B cell (primary cell): ENCODE data around the gene BMP5. TPM values are rescaled to one million over a fixed set of nuclear protein-coding genes. Genes with fewer than 3 reads are reported as not detected.

ENCODE experiments used
- ATAC-seq: fragments of 200-7000 bp; cut with Tn5 transposase; one replicate; pipeline ENCODE4 v1.10.0; 2021; ENCODE audit warnings: low read depth, mild to moderate bottlenecking, moderate number of reproducible peaks, moderate library complexity
- CTCF ChIA-PET: fragments of 350-600 bp; sonication (Branson Sonifier 250); formaldehyde crosslinking; loops from one replicate; lab custom pipeline; 2021; ENCODE audit warnings: antibody characterized with exemption, inconsistent platforms; lab: Charles Lee
- POLR2A ChIA-PET: fragments of 350-600 bp; sonication (Branson Sonifier 250); formaldehyde crosslinking; loops from one replicate; lab custom pipeline; 2021; ENCODE audit warnings: antibody characterized with exemption; lab: Charles Lee
- DNase-seq: peaks from one replicate; pipeline ENCODE4 v3.0.0; 2013
- H2AFZ ChIP-seq: 2 replicates; pipeline ENCODE4 v1.6.1; 2012; ENCODE audit warnings: mild to moderate bottlenecking, low read depth, low read length; ENCODE audit not compliant: insufficient read depth, poor library complexity, severe bottlenecking
- H3K27ac ChIP-seq, 2 donors: 1 replicate in 1 of 2; 2 replicates in 1 of 2; pipeline ENCODE4 v1.5.1; 2012 to 2013; ENCODE audit warnings: low read length in 2 of 2, mild to moderate bottlenecking in 2 of 2, moderate library complexity in 1 of 2
- H3K27me3 ChIP-seq, 4 experiments: fragments of 200-600 bp in 1 of 4; sonication (generic) in 1 of 4; replicated peaks in 1 of 4; 1 replicate in 2 of 4; 2 replicates in 2 of 4; pipeline versions ENCODE4 v1.6.1 to v1.7.0; 2013 to 2016; ENCODE audit warnings: low read length in 3 of 4, mild to moderate bottlenecking in 2 of 4, mixed read lengths in 1 of 4, moderate library complexity in 1 of 4; ENCODE audit not compliant: insufficient read depth in 4 of 4, control insufficient read depth in 3 of 4; ENCODE audit errors: control extremely low read depth in 1 of 4
- H3K36me3 ChIP-seq, 2 experiments: replicated peaks in 1 of 2; 1 replicate in 1 of 2; 2 replicates in 1 of 2; pipeline versions ENCODE4 v1.6.1 to v1.7.1; 2013; ENCODE audit warnings: low read length in 1 of 2; ENCODE audit not compliant: insufficient read depth in 2 of 2, control insufficient read depth in 1 of 2; ENCODE audit errors: control extremely low read depth in 1 of 2, extremely low read depth in 1 of 2
- H3K4me1 ChIP-seq, 2 donors: fragments of 200-600 bp in 1 of 2; sonication (generic) in 1 of 2; 1 replicate in 1 of 2; 2 replicates in 1 of 2; pipeline versions ENCODE4 v1.5.1 to v1.6.1; 2013 to 2017; ENCODE audit warnings: low read length in 2 of 2; ENCODE audit not compliant: control insufficient read depth in 2 of 2, insufficient read depth in 2 of 2
- H3K4me2 ChIP-seq: replicated peaks from 2 replicates; pipeline ENCODE3; 2012; ENCODE audit warnings: mild to moderate bottlenecking, low read depth, low read length; ENCODE audit not compliant: poor library complexity, severe bottlenecking
- H3K4me3 ChIP-seq, 5 experiments: fragments of 200-600 bp in 1 of 5; sonication (generic) in 1 of 5; 1 replicate in 3 of 5; 2 replicates in 2 of 5; pipeline versions ENCODE4 v1.5.1 to v1.7.0; 2011 to 2016; ENCODE audit warnings: low read length in 4 of 5, mild to moderate bottlenecking in 4 of 5, low read depth in 2 of 5, control low read depth in 1 of 5, moderate library complexity in 1 of 5; ENCODE audit not compliant: insufficient read depth in 1 of 5; ENCODE audit errors: control extremely low read depth in 1 of 5, extremely low read depth in 1 of 5
- H3K79me2 ChIP-seq: fragments of 200-600 bp; sonication (generic); one replicate; pipeline ENCODE4 v1.6.0; 2016; ENCODE audit warnings: low read length; ENCODE audit not compliant: control insufficient read depth, insufficient read depth
- H3K9ac ChIP-seq: fragments of 200-600 bp; sonication (generic); 2 replicates; pipeline ENCODE4 v1.6.1; 2017; ENCODE audit warnings: mild to moderate bottlenecking, low read length, moderate library complexity
- H3K9me3 ChIP-seq, 3 donors: one replicate each; pipeline versions ENCODE4 v1.6.1 to v1.7.1; 2013; ENCODE audit warnings: low read length in 2 of 3; ENCODE audit not compliant: control insufficient read depth in 2 of 3, insufficient read depth in 1 of 3; ENCODE audit errors: control extremely low read depth in 1 of 3
- H4K20me1 ChIP-seq: 2 replicates; pipeline ENCODE4 v1.6.0; 2012; ENCODE audit warnings: mild to moderate bottlenecking, low read length; ENCODE audit not compliant: insufficient read depth, control insufficient read depth, poor library complexity, severe bottlenecking
- H3K27ac Mint-ChIP-seq: one replicate; pipeline ENCODE4 v1.8.0; 2021; ENCODE audit warnings: mixed read lengths
- H3K27me3 Mint-ChIP-seq: one replicate; pipeline ENCODE4 v1.8.0; 2021; ENCODE audit warnings: mixed read lengths
- H3K4me1 Mint-ChIP-seq: one replicate; pipeline ENCODE4 v1.8.0; 2021; ENCODE audit warnings: mixed read lengths
- H3K4me3 Mint-ChIP-seq: one replicate; pipeline ENCODE4 v1.8.0; 2021; ENCODE audit warnings: mixed read lengths
- H3K9me3 Mint-ChIP-seq: one replicate; pipeline ENCODE4 v1.8.0; 2022; ENCODE audit warnings: mixed read lengths; ENCODE audit not compliant: insufficient read depth
- EZH2 ChIP-seq: IDR thresholded peaks from 2 replicates; pipeline ENCODE4 v1.6.1; 2012; ENCODE audit warnings: borderline replicate concordance, low read depth, mild to moderate bottlenecking, moderate library complexity, low read length; ENCODE audit not compliant: insufficient read depth, poor library complexity, severe bottlenecking
- WGBS: methylation state at CpG from one replicate; pipeline ENCODE4 v1.1.5; 2013; ENCODE audit warnings: missing lambda C conversion rate; ENCODE audit not compliant: insufficient coverage; 5-methylcytosine and 5-hydroxymethylcytosine counted together
- intact Hi-C: fragments of 100-400 bp; cut with micrococcal nuclease; formaldehyde crosslinking; loops from one replicate; pipeline ENCODE4 v1.10.0; 2022
- polyA plus RNA-seq: library from polyadenylated mRNA; depleted of rRNA; stranded (reverse); fragments of >200 nt; gene quantifications from 2 replicates; pipeline ENCODE4 v1.2.3, GENCODE V29; 2012
- total RNA-seq, 2 donors: library from RNA; stranded (reverse); fragments of 120-200 nt in 1 of 2; gene quantifications; 1 replicate in 1 of 2; 2 replicates in 1 of 2; pipeline versions ENCODE4 v1.2.3 to v1.2.4, GENCODE V29; 2013 to 2022
- TF ChIP-seq, protein P1 (sequence below): fragments of 200-600 bp; IDR thresholded peaks from one replicate; pipeline ENCODE4 v1.8.0; 2022; ENCODE audit warnings: antibody characterized with exemption, mild to moderate bottlenecking

Gene BMP5
- total and polyA plus RNA-seq, 2 donors (not counting 1 experiment from before 2014, with no cell fraction given), result not detected

DNA sequence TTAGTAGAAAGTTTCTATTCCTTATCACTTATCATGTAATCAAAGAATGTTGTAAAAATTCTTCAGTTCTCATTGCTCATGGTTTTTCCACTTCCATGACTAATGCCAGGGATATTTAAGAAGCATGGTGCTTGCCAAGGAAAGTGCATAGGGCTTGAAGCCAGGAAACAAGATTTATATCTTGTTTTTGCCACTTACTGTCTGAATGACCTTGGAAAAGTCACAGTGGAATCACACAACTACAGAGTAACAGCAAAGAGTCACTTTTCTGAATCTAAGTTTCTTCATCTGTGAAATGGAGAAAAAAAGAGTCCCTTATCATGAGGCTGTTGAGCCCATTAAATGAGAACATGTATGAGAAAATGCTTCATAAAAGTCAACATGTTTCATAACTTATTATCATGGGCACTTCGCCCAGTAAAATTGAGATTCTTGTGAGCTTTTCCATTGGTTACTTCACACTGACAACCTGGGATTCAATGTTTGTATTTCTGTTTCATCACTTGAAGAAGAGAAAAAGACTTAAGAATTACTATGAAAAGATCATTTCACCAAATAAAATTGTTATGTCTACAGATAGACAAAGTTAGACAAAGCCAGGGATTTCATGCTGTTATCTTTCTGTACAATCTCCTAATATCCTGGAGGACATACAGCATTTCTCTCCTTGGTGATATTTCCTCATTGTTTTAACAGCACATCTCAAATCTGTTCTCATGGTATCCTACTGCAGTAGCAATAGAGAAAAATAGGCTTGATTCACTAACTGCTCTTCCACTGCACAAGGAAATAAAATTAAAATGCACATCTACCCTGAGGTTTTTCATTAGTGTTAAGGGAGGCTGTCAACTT lies 7.6 kb upstream of the BMP5 start:
- Histone ChIP-seq H3K9ac (no peak overlapping the region), H3K4me3 (no peak overlapping the region), H3K27ac (no peak overlapping the region), H3K4me1 (no peaks in the 10 kb centered on the region), H3K4me2 (no peak overlapping the region), H2AFZ (no peak overlapping the region), H3K27me3 (no peaks in the 10 kb centered on the region), H3K79me2 (no peaks in the 10 kb centered on the region), H3K9me3 (no peaks in the 10 kb centered on the region), H4K20me1 (no peaks in the 10 kb centered on the region), H3K36me3 (no peaks in the 10 kb centered on the region)
- Mint-ChIP-seq H3K9me3 (no peaks in the 10 kb centered on the region), H3K4me3 (no peak overlapping the region), H3K27me3 (no peaks in the 10 kb centered on the region), H3K4me1 (no peaks in the 10 kb centered on the region), H3K27ac (no peak overlapping the region)
- CTCF ChIA-PET, result no interaction called here
- DNase-seq, result no peak
- TF ChIP-seq EZH2, result no peak
- TF ChIP-seq, protein P1, sequence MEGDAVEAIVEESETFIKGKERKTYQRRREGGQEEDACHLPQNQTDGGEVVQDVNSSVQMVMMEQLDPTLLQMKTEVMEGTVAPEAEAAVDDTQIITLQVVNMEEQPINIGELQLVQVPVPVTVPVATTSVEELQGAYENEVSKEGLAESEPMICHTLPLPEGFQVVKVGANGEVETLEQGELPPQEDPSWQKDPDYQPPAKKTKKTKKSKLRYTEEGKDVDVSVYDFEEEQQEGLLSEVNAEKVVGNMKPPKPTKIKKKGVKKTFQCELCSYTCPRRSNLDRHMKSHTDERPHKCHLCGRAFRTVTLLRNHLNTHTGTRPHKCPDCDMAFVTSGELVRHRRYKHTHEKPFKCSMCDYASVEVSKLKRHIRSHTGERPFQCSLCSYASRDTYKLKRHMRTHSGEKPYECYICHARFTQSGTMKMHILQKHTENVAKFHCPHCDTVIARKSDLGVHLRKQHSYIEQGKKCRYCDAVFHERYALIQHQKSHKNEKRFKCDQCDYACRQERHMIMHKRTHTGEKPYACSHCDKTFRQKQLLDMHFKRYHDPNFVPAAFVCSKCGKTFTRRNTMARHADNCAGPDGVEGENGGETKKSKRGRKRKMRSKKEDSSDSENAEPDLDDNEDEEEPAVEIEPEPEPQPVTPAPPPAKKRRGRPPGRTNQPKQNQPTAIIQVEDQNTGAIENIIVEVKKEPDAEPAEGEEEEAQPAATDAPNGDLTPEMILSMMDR, result no peak
- WGBS, result no CpG with 5 or more reads among the region's 1 CpG
- no peak for ATAC-seq
- intact Hi-C loops, result no loop called here
- POLR2A ChIA-PET, result no interaction called here

- no peaks in the 10 kb centered on the region for H3K4me1 Mint-ChIP-seq
- WGBS, result no CpG with 5 or more reads among the region's 3 CpGs
- no peaks in the 10 kb centered on the region for H3K27me3 Mint-ChIP-seq
- TF ChIP-seq, protein P1, result no peak
- TF ChIP-seq EZH2, result no peak
- no peaks in the 10 kb centered on the region for H3K9me3 Mint-ChIP-seq
- H3K27ac Mint-ChIP-seq, result no peak overlapping the region
- Histone ChIP-seq H3K4me2 (no peak overlapping the region), H3K4me1 (no peaks in the 10 kb centered on the region), H3K27ac (no peak overlapping the region), H2AFZ (no peak overlapping the region), H3K9ac (no peak overlapping the region), H3K79me2 (no peaks in the 10 kb centered on the region), H3K4me3 (no peak overlapping the region), H3K36me3 (no peaks in the 10 kb centered on the region), H3K27me3 (no peaks in the 10 kb centered on the region), H3K9me3 (no peaks in the 10 kb centered on the region), H4K20me1 (no peaks in the 10 kb centered on the region)
- POLR2A ChIA-PET, result no interaction called here
- ATAC-seq, result no peak
- DNase-seq, result no peak
- intact Hi-C loops, result no loop called here
- CTCF ChIA-PET, result no interaction called here
- no peak overlapping the region for H3K4me3 Mint-ChIP-seq
These were observed 1.9 kb upstream of the BMP5 start for GRCh38 chr6:55877283-55877682.
